COR-L47 (cell line): ENCODE results near the gene PEA15.

ENCODE experiments used
- DNase-seq: peaks from one replicate; lab custom pipeline; 2025; lab: John Stamatoyannopoulos, UW

The PEA15 gene

GRCh38 chr1:160239582-160240299 is 34.6 kb downstream of the PEA15 start:
- DNase-seq: no peak

DNA sequence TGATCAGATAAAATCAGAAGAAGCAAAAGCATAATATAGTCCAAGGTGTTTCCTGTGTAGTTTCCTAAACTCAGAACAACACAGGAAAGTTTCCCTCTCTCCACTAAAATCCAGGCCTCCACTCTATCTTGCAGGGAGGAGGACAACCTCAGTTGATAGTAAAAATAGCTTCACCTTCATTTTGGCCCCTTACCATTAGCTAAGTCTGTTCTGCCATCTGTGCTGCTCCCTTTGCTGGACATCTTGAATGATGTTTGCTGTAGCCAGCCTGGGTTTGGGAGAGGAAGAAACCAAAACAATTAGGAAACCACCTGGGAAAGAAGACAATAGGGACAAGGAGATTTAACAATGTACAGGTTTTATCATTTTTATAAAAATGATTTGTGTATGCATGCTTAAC is 38.6 kb downstream of the PEA15 start:
- no peak for DNase-seq

DNA sequence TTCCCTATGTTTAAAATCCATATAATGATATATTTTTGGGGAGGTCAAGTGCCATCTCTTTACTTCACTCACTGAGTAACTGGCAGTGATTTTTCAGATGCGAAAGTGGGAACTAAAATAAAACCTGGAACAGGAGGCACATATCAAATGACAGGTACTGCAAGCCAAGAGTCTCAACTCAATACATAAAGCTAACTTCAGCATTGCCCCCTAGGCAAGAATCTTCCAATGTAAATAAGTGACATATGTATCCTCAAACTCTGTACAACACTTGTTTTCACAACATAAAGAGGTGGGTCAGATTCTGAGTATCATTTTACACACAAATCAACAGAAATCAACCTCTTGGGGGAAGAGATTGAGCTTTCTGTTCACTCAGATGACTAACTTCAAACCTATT is 39.0 kb downstream of the PEA15 start:
- DNase-seq: no peak

DNA sequence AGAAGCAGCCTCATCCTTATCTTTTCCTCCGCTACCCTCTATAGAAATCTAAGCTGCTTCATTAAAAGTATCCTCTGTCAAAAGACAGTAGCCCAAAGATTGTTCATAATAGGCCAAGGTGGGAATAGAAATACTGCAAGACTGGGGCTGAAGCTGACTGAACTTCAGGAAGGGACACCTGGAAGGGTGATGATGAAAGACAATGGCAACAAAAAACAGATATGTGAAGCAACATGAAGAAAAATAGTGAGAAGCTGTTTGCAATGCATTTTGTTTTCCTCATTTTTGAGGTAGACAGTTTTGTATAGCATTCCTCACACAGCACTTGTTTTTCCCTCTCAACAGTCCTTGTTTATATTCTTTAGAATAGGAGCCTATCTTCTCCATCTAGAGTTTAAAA is 40.2 kb downstream of the PEA15 start:
- no peak for DNase-seq

DNA sequence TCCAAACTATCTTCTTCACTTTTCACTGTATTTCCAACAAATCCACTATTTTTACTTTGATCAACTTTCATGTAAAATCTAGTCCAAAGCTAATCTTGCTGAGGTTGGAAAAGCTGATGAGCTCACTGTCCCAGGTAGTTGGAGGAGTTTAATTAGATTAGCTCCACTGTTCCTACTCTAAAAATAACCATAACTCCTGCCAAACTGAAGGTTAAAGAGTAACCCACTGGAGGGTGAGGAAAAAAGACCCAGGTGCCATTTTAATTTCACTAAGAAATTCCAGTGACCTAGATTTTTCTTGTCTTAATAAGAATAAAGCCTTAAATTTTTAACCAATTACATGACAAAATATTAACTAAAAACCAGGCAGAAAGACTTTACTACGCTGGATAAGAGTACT is 41.9 kb downstream of the PEA15 start:
- no peak for DNase-seq

GRCh38 chr1:160251011-160251410 is 45.8 kb downstream of the PEA15 start:
- no peak for DNase-seq

GRCh38 chr1:160251687-160252526 is 46.7 kb downstream of the PEA15 start:
- peak; percentile 81 for DNase-seq

- no peak for DNase-seq
Measured at GRCh38 chr1:160255781-160256300, 50.7 kb downstream of the PEA15 start.

GRCh38 chr1:160256396-160257046 is 51.3 kb downstream of the PEA15 start:
- no peak for DNase-seq

DNA sequence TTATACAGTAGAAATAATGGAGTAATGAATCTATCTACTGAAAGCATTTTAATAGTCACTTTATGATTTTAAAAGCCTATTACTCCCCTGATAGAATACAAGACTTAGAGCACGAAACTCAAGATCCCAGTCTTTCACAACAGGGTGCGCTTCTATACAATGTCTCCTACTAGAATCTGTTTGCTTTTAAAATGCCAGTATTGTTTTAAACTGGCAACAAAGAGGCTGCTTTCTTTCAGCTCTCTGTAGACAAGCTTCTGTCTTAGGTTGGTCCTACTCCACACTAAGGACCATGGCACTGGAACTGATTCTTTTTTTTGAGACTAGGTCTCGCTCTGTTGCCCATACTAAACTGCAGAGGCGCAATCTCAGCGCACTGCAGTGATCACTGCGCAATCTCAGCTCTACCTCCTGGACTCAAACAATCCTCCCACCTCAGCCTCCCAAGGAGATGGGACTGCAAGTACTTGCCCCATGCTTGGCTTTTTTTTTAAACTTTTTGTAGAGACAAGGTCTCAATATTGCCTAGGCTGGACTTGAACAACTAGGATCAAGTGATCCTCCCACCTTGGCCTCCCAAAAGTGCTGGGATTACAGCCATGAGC is 52.3 kb downstream of the PEA15 start:
- no peak for DNase-seq

DNA sequence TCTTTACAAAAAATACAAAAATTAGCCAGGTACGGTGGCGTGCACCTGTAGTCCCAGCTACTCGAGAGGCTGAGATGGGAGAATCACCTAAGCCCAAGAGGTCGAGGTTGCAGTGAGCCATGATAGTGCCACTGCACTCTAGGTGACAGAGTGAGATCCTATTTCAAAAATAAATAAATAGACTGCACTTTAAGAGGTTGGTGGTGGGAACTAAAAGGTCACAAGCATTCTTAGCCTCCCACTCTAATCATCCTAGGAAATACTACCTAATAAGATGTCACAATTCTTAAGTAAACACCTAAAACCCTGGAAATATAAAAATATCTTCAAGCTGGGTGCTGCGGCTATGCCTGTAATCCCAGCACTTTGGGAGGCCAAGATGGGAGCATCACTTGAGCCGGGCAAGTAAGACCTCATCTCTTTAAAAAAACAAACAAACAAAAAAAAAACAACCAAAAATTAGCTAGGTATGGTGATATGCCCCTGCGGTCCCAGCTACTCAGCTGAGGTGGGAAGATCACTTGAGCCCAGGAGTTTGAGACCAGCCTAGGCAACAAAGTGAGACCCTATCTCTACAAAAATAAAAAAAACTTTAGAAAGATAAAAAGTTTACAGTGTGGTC is 53.1 kb downstream of the PEA15 start:
- no peak for DNase-seq

GRCh38 chr1:160260406-160261382 is 55.5 kb downstream of the PEA15 start:
- no peak for DNase-seq

GRCh38 chr1:160261556-160261892 is 56.3 kb downstream of the PEA15 start:
- peak; percentile 33 for DNase-seq

GRCh38 chr1:160261893-160262794 is 57.0 kb downstream of the PEA15 start, which contains the start of gene DCAF8:
Gene DCAF8 (minus strand): TSS chr1:160262549. CDS start chr1:160244008, 18,541 bp downstream.
- peak; percentile 96 for DNase-seq

DNA sequence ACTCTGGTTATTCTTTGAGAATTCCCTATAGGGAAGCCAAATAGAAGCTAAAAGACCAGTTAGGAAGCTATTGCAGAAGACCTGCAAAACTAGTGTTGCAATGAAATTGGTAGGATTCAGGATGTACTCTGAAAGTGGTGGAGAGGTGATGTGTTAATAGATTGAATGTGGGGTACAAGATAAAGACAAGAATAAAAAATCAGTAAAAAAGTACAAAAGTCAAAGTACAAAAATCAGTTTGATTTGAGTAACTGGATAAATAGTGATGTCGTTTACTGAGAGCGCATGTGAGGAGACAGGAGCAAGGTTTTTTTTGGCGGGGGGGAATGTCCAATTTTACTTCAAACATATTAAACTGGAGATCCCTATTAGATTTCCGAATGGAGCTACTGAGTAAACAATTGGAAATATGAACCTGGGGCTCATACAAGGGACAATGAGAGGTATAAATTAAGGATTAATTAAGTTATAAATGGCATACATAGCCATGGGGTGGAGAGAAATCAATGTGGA is 59.7 kb downstream of the PEA15 start:
- DNase-seq: no peak
